HepG2 (cell line): Measurements from ENCODE around the gene NOTUM. TPM values are rescaled to one million over a fixed set of nuclear protein-coding genes. Genes with fewer than 3 reads are reported as not detected.

ENCODE experiments used
- DR1 ChIP-seq: sonication (generic); formaldehyde crosslinking; IDR thresholded peaks from 2 replicates; pipeline ENCODE4 v1.8.0; 2021; ENCODE audit warnings: mild to moderate bottlenecking, missing genetic modification reagents, inconsistent platforms
- ZNF329 ChIP-seq: sonication (generic); formaldehyde crosslinking; IDR thresholded peaks from 2 replicates; pipeline ENCODE4 v1.9.0; 2021; ENCODE audit warnings: low read depth, mild to moderate bottlenecking, missing genetic modification reagents
- ZNF556 ChIP-seq: sonication (generic); formaldehyde crosslinking; IDR thresholded peaks from 2 replicates; pipeline ENCODE4 v1.4.0; 2020; ENCODE audit warnings: mild to moderate bottlenecking, missing genetic modification reagents, borderline replicate concordance
- ZNF616 ChIP-seq: sonication (generic); formaldehyde crosslinking; IDR thresholded peaks from 2 replicates; pipeline ENCODE4 v1.5.0; 2020; ENCODE audit warnings: low read depth, mild to moderate bottlenecking, missing genetic modification reagents
- ZSCAN29 ChIP-seq: sonication (generic); formaldehyde crosslinking; conservative IDR thresholded peaks from 2 replicates; pipeline ENCODE4 v1.4.0; 2020; ENCODE audit warnings: mild to moderate bottlenecking, missing genetic modification reagents
- polyA plus RNA-seq, 8 experiments: library from polyadenylated mRNA; depleted of rRNA in 3 of 8; stranded (reverse) in 7 of 8; unstranded in 1 of 8; fragments of >200 nt; fragmentation: Illumina TruSeq in 4 of 8; extraction: Trizol in 4 of 8; gene quantifications; 2 replicates each; pipeline versions ENCODE4 v1.2.1 to v1.2.3, GENCODE V29; 2011 to 2016; ENCODE audit warnings: low read depth in 4 of 8, missing spikeins in 1 of 8, mixed read lengths in 1 of 8; ENCODE audit not compliant: insufficient read depth in 1 of 8
- total RNA-seq, 5 experiments: library from RNA; depleted of rRNA; stranded (reverse); fragments of >200 nt; fragmentation: Illumina TruSeq; extraction: Trizol; gene quantifications; 2 replicates each; pipeline ENCODE4 v1.2.3, GENCODE V29; 2016; ENCODE audit warnings: low read depth in 1 of 5
- TF ChIP-seq, protein P1 (sequence below): sonication (generic); formaldehyde crosslinking; IDR thresholded peaks from 2 replicates; pipeline ENCODE4 v1.4.0; 2020; ENCODE audit warnings: mild to moderate bottlenecking, missing genetic modification reagents
- TF ChIP-seq, protein P2 (sequence below): sonication (generic); formaldehyde crosslinking; IDR thresholded peaks from 2 replicates; pipeline ENCODE4 v1.8.1; 2022; ENCODE audit warnings: mild to moderate bottlenecking, missing genetic modification reagents
- TF ChIP-seq, protein P3 (sequence below): sonication (generic); formaldehyde crosslinking; IDR thresholded peaks from 2 replicates; pipeline ENCODE4 v1.5.0; 2020; ENCODE audit warnings: missing genetic modification reagents
- TF ChIP-seq, protein P4 (sequence below): IDR thresholded peaks from 2 replicates; pipeline ENCODE4 v1.6.1; 2018; ENCODE audit warnings: missing genetic modification reagents, mild to moderate bottlenecking, missing compliant biosample characterization
- TF ChIP-seq, protein P5 (sequence below): sonication (generic); formaldehyde crosslinking; IDR thresholded peaks from 2 replicates; pipeline ENCODE4 v1.8.1; 2023; ENCODE audit warnings: missing genetic modification reagents, mild to moderate bottlenecking, borderline replicate concordance
- TF ChIP-seq, protein P6 (sequence below): sonication (generic); formaldehyde crosslinking; IDR thresholded peaks from 2 replicates; pipeline ENCODE4 v1.4.0; 2020; ENCODE audit warnings: missing genetic modification reagents, borderline replicate concordance

The NOTUM gene
- total and polyA plus RNA-seq, 2 of the 13 experiments (the other 11 are each of a cell fraction or from before 2014, with no cell fraction given) = 150 to 160 TPM

DNA sequence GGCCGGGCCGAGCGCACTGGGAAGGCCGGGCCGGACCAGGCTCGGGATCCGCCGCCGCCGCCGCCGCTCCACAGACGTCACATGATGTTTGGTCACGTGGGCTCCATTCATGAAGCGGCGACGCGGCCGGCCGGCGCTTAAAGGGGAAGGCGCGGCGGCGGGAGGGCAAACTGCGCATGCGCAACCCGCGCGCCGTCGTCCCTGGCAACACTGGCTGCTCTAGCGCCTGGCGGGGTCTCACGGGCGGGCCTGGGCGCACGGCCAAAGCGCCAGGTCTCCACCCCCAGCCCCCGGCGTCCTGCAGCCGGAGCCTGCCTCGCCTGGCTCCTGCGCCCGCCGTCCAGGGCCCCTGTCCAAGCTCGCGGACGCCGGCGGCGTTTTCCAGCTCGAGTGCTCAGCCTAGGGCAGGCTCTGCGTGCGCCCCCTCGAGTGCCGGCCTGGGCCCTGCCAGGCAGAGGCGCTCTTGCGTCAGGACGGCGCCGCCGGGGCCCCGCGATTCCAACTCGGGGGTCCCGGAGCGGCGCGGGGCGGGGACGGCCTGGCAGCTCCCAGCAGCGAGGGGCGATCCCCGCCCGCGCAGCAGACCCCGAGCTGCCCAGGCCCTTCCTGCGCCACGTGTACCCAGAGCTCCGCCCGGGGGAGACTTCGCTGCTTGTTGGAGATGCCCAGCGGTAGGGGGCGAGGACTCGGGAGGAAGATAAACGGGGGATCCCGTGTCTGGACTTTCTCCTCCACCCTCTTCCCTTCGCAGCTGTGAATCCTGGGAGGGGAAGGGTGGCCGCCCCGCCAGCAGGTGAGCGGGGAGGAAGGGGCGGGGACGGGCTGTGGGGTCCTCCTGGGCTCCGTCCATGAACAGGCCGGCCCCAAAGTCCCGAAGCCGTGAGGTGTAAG is 33.1 kb downstream of the NOTUM start, which contains the start of gene MAFG (continued):
- TF ChIP-seq, protein P1, sequence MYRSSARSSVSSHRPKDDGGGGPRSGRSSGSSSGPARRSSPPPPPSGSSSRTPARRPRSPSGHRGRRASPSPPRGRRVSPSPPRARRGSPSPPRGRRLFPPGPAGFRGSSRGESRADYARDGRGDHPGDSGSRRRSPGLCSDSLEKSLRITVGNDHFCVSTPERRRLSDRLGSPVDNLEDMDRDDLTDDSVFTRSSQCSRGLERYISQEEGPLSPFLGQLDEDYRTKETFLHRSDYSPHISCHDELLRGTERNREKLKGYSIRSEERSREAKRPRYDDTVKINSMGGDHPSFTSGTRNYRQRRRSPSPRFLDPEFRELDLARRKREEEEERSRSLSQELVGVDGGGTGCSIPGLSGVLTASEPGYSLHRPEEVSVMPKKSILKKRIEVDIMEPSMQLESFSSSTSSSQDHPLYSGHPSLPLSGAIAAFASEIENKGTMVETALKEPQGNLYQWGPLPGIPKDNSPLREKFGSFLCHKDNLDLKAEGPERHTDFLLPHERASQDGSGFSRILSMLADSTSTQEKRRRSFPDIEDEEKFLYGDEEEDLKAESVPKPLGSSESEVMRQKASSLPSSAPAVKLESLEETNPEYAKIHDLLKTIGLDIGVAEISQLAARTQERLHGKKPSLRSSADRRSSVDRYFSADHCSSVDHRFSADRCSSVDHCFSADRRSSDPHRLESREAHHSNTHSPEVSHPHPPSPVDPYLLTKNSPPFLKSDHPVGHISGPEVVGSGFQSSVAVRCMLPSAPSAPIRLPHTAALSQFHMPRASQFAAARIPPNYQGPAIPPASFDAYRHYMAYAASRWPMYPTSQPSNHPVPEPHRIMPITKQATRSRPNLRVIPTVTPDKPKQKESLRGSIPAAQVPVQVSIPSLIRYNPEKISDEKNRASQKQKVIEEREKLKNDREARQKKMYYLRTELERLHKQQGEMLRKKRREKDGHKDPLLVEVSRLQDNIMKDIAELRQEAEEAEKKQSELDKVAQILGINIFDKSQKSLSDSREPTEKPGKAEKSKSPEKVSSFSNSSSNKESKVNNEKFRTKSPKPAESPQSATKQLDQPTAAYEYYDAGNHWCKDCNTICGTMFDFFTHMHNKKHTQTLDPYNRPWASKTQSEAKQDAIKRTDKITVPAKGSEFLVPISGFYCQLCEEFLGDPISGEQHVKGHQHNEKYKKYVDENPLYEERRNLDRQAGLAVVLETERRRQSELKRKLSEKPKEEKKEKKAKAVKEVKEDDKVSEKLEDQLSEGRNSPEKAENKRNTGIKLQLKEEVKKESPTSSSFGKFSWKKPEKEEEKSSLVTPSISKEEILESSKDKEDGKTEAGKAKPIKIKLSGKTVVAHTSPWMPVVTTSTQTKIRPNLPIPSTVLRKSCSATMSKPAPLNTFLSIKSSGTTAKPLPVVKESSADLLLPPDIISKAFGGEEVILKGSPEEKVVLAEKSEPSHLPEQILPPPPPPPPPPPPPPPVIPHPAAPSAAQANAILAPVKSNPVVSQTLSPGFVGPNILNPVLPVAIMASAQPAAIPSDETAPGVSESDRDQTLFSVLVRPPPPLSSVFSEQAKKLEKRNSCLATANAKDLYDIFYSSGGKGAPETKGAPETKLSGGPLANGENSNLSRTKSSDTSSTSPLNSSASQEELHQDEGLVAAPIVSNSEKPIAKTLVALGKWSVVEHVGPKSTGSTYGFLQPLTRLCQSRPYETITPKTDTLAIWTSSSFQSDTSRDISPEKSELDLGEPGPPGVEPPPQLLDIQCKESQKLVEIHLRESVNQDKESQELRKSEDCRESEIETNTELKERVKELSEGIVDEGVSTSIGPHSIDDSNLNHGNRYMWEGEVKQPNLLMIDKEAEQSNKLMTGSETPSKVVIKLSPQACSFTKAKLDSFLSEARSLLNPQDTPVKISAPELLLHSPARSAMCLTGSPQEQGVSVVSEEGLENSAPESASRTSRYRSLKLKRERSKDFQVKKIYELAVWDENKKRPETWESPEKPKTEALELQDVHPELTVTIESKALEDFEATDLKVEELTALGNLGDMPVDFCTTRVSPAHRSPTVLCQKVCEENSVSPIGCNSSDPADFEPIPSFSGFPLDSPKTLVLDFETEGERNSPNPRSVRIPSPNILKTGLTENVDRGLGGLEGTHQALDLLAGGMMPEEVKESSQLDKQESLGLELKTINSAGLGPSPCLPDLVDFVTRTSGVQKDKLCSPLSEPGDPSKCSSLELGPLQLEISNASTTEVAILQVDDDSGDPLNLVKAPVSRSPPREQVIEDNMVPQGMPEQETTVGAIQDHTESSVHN = peak; percentile 45; the same call in 1 of the 2 replicates
- TF ChIP-seq ZSCAN29 (CRISPR knock-in tag) = peak; percentile 85; the same call in 1 of the 2 replicates
- TF ChIP-seq, protein P2, sequence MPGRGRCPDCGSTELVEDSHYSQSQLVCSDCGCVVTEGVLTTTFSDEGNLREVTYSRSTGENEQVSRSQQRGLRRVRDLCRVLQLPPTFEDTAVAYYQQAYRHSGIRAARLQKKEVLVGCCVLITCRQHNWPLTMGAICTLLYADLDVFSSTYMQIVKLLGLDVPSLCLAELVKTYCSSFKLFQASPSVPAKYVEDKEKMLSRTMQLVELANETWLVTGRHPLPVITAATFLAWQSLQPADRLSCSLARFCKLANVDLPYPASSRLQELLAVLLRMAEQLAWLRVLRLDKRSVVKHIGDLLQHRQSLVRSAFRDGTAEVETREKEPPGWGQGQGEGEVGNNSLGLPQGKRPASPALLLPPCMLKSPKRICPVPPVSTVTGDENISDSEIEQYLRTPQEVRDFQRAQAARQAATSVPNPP (CRISPR knock-in tag) = no peak
- peak; percentile 76; the same call in 1 of the 2 replicates for TF ChIP-seq DR1
- TF ChIP-seq, protein P3, sequence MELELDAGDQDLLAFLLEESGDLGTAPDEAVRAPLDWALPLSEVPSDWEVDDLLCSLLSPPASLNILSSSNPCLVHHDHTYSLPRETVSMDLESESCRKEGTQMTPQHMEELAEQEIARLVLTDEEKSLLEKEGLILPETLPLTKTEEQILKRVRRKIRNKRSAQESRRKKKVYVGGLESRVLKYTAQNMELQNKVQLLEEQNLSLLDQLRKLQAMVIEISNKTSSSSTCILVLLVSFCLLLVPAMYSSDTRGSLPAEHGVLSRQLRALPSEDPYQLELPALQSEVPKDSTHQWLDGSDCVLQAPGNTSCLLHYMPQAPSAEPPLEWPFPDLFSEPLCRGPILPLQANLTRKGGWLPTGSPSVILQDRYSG (CRISPR knock-in tag) = peak; percentile 93; the same call in 1 of the 2 replicates
- TF ChIP-seq, protein P4, sequence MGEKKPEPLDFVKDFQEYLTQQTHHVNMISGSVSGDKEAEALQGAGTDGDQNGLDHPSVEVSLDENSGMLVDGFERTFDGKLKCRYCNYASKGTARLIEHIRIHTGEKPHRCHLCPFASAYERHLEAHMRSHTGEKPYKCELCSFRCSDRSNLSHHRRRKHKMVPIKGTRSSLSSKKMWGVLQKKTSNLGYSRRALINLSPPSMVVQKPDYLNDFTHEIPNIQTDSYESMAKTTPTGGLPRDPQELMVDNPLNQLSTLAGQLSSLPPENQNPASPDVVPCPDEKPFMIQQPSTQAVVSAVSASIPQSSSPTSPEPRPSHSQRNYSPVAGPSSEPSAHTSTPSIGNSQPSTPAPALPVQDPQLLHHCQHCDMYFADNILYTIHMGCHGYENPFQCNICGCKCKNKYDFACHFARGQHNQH (CRISPR knock-in tag) = peak; percentile 45; the same call in 1 of the 2 replicates
- TF ChIP-seq ZNF556 (CRISPR knock-in tag) = peak; percentile 98; the same call in 1 of the 2 replicates
- TF ChIP-seq, protein P5, sequence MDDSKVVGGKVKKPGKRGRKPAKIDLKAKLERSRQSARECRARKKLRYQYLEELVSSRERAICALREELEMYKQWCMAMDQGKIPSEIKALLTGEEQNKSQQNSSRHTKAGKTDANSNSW (CRISPR knock-in tag) = peak; percentile 60; the same call in 1 of the 2 replicates
- TF ChIP-seq, protein P6, sequence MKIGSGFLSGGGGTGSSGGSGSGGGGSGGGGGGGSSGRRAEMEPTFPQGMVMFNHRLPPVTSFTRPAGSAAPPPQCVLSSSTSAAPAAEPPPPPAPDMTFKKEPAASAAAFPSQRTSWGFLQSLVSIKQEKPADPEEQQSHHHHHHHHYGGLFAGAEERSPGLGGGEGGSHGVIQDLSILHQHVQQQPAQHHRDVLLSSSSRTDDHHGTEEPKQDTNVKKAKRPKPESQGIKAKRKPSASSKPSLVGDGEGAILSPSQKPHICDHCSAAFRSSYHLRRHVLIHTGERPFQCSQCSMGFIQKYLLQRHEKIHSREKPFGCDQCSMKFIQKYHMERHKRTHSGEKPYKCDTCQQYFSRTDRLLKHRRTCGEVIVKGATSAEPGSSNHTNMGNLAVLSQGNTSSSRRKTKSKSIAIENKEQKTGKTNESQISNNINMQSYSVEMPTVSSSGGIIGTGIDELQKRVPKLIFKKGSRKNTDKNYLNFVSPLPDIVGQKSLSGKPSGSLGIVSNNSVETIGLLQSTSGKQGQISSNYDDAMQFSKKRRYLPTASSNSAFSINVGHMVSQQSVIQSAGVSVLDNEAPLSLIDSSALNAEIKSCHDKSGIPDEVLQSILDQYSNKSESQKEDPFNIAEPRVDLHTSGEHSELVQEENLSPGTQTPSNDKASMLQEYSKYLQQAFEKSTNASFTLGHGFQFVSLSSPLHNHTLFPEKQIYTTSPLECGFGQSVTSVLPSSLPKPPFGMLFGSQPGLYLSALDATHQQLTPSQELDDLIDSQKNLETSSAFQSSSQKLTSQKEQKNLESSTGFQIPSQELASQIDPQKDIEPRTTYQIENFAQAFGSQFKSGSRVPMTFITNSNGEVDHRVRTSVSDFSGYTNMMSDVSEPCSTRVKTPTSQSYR (CRISPR knock-in tag) = 0 out of 2 replicates have a peak, but pooled peaks have one; percentile 9
- no peak for TF ChIP-seq ZNF616 (CRISPR knock-in tag)
- 0 out of 2 replicates have a peak, but pooled peaks have one; percentile 68 for TF ChIP-seq ZNF329 (CRISPR knock-in tag)
